Right lobe of liver (tissue), 4 donors: ENCODE data around the gene HNRNPA1L2.

Experiments
- POLR2A ChIP-seq: fragments of 450-650 bp; IDR thresholded peaks from one replicate; pipeline ENCODE4 v1.6.1; 2017; ENCODE audit warnings: antibody characterized with exemption, mild to moderate bottlenecking
- TF ChIP-seq, protein P1 (sequence below), 4 donors: fragments of 200-600 bp in 3 of 4; fragments of 450-650 bp in 1 of 4; IDR thresholded peaks; one replicate each; pipeline versions ENCODE4 v1.5.1 to v1.8.0; 2016 to 2022; ENCODE audit warnings: antibody characterized with exemption in 4 of 4, mild to moderate bottlenecking in 2 of 4
- donor health status: DM: no; HTN: no; CAD: no.
- donor health status: DM: no; HTN: no; CAD: no.
- donor health status: DM: no; HTN: yes; CAD: no.

DNA sequence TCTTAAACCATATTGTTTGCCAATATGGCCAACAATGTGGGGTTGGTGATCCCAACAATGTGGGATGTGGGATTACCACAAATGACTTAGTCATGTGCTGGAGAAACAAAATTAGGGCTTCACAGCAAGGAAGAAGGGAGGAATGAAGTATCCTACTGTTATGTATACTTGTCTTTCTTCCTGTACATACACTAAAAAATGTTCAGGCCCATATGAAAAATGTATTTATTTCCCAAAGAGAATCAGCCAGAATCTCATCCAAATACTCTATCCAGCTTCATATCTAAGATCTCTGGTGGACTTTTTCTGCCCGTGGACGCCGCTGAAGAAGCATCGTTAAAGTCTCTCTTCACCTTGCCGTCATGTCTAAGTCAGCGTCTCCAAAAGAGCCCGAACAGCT lies at the start of gene HNRNPA1L2:
- TF ChIP-seq, protein P1, sequence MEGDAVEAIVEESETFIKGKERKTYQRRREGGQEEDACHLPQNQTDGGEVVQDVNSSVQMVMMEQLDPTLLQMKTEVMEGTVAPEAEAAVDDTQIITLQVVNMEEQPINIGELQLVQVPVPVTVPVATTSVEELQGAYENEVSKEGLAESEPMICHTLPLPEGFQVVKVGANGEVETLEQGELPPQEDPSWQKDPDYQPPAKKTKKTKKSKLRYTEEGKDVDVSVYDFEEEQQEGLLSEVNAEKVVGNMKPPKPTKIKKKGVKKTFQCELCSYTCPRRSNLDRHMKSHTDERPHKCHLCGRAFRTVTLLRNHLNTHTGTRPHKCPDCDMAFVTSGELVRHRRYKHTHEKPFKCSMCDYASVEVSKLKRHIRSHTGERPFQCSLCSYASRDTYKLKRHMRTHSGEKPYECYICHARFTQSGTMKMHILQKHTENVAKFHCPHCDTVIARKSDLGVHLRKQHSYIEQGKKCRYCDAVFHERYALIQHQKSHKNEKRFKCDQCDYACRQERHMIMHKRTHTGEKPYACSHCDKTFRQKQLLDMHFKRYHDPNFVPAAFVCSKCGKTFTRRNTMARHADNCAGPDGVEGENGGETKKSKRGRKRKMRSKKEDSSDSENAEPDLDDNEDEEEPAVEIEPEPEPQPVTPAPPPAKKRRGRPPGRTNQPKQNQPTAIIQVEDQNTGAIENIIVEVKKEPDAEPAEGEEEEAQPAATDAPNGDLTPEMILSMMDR (IDR thresholded peaks at IDR 0.05), result no peak
- no peak for TF ChIP-seq POLR2A
